Heart left ventricle (tissue), 16 donors: Measurements from ENCODE around the gene TRHDE. TPM values are rescaled to one million over a fixed set of nuclear protein-coding genes. Genes with fewer than 3 reads are reported as not detected.

ENCODE experiments used
- ATAC-seq, 4 donors: fragments of 200-7000 bp; cut with Tn5 transposase; one replicate each; pipeline ENCODE4 v1.9.1; 2020 to 2022; ENCODE audit warnings: moderate library complexity in 4 of 4, mild to moderate bottlenecking in 3 of 4, moderate number of reproducible peaks in 1 of 4
- DNase-seq, 5 donors: peaks; one replicate each; pipeline ENCODE4 v3.0.0-alpha.2; 2020
- H3K27ac ChIP-seq, 12 donors: fragments of 200-600 bp; sonication (generic) in 4 of 12; one replicate each; pipeline versions ENCODE4 v1.5.0 to v1.8.0; 2016 to 2022; ENCODE audit warnings: mild to moderate bottlenecking in 2 of 12
- H3K27me3 ChIP-seq, 9 donors: fragments of 200-600 bp; sonication (generic) in 2 of 9; one replicate each; pipeline versions ENCODE4 v1.5.1 to v1.8.0; 2016 to 2022; ENCODE audit warnings: mild to moderate bottlenecking in 3 of 9
- H3K36me3 ChIP-seq, 9 donors: fragments of 200-600 bp; sonication (generic) in 2 of 9; one replicate each; pipeline versions ENCODE4 v1.5.0 to v1.8.0; 2018 to 2022; ENCODE audit warnings: mild to moderate bottlenecking in 2 of 9
- H3K4me1 ChIP-seq, 12 donors: fragments of 200-600 bp; sonication (generic) in 4 of 12; one replicate each; pipeline versions ENCODE4 v1.5.0 to v1.8.0; 2016 to 2022; ENCODE audit warnings: mild to moderate bottlenecking in 3 of 12
- H3K4me3 ChIP-seq, 12 donors: fragments of 200-600 bp; sonication (generic) in 4 of 12; one replicate each; pipeline versions ENCODE4 v1.5.0 to v1.8.0; 2017 to 2022; ENCODE audit warnings: mild to moderate bottlenecking in 9 of 12, moderate library complexity in 4 of 12
- H3K9me3 ChIP-seq, 12 donors: fragments of 200-600 bp; sonication (generic) in 4 of 12; one replicate each; pipeline versions ENCODE4 v1.5.0 to v1.8.0; 2016 to 2022; ENCODE audit warnings: mild to moderate bottlenecking in 1 of 12
- POLR2A ChIP-seq, 2 donors: fragments of 450-650 bp; IDR thresholded peaks; one replicate each; pipeline ENCODE4 v1.6.1; 2017; ENCODE audit warnings: antibody characterized with exemption in 2 of 2, mild to moderate bottlenecking in 2 of 2, moderate library complexity in 2 of 2
- WGBS, 4 donors: extraction: QIAGEN DNeasy Blood & Tissue Kit in 2 of 4; methylation state at CpG; one replicate each; pipeline versions ENCODE4 v1.1.5 to v1.1.7; 2013 to 2018; 5-methylcytosine and 5-hydroxymethylcytosine counted together
- intact Hi-C, 10 donors: fragments of 100-400 bp; cut with DNase I; formaldehyde crosslinking; loops; one replicate each; pipeline versions ENCODE4 v1.11.1 to v1.14.2; 2022
- polyA plus RNA-seq, 2 donors: library from polyadenylated mRNA; stranded (reverse); fragments of 200-250 nt; gene quantifications; one replicate each; pipeline ENCODE4 v1.2.3, GENCODE V29; 2013
- total RNA-seq, 9 donors: library from RNA; depleted of rRNA in 2 of 9; stranded (reverse); fragments of >200 nt in 2 of 9; fragmentation: NEBNext Ultra II Directional in 3 of 9; extraction: Animal tissue kit (Norgen Biotek cat#: 25700) in 3 of 9; gene quantifications; one replicate each; pipeline versions ENCODE4 v1.1.0 to v1.2.4, GENCODE V29; 2016 to 2023
- TF ChIP-seq, protein P1 (sequence below), 12 donors: fragments of 200-600 bp; sonication (generic) in 4 of 12; IDR thresholded peaks; one replicate each; pipeline versions ENCODE4 v1.5.0 to v1.8.0; 2018 to 2022; ENCODE audit warnings: antibody characterized with exemption in 12 of 12, mild to moderate bottlenecking in 5 of 12
- donor health status: ischemic (EF 13 %, LVEDD 7.1; RV severe dilation, severe dysfunction).
- donor health status: healthy with polysubstance abuse.
- donor health status: DM: no; HTN: yes; CAD: no.
- donor health status: DM: no; HTN: no; CAD: no.
- donor health status: ischemic (EF 25% LVEDD 6.9; RV normal size, moderate dysfunction).
- donor health status: ischemic (EF 25% LVEDD 5.7; RV mildly dilated, moderate dysfunction).
- donor health status: healthy.
- donor health status: DM: yes; HTN: yes; CAD: no.
- donor health status: ischemic (EF 35%, LVEDD 5.7; RV mildly dilated, moderate dysfunction).
- donor health status: nonischemic (EF 11% LVEDD 7.7; RV severe dilation, severe dysfunction).
- donor health status: DM: yes; HTN: yes; CAD: no.
- donor health status: PGD.
- donor health status: ischemic (EF 29% LVEDD 5.4; RV normal size, mild dysfunction).
- donor health status: nonischemic (EF 23%, LVEDD 6.1; RV moderate dilation, normal function).

Gene TRHDE
- total and polyA plus RNA-seq, 11 donors, result 0.01 to 3.1 (median 0.28) TPM; not detected in 1

DNA sequence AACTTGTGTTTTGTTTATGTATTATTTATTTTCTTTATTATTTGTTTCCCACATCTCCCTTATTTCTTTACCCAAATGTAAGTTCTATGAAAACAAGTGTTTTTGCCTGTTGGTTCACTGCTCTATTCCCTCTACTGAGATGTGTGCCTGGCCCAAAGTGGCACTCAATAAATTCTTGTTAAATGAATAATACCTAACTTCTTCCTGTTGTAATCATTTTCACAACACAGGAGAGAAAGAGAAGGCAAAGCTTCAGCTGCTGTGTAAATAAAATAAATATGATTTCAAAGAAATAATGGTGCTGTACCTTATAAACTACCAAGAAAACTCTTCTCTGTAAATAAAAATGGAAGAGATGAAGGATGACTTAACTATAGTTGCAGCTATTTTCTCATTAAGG is 116.2 kb downstream of the TRHDE start:
- no peak for DNase-seq
- H3K4me1 ChIP-seq, result no peaks in the 10 kb centered on the region
- no peak overlapping the region for H3K4me3 ChIP-seq
- TF ChIP-seq POLR2A (IDR thresholded peaks at IDR 0.05), result no peak
- TF ChIP-seq, protein P1, sequence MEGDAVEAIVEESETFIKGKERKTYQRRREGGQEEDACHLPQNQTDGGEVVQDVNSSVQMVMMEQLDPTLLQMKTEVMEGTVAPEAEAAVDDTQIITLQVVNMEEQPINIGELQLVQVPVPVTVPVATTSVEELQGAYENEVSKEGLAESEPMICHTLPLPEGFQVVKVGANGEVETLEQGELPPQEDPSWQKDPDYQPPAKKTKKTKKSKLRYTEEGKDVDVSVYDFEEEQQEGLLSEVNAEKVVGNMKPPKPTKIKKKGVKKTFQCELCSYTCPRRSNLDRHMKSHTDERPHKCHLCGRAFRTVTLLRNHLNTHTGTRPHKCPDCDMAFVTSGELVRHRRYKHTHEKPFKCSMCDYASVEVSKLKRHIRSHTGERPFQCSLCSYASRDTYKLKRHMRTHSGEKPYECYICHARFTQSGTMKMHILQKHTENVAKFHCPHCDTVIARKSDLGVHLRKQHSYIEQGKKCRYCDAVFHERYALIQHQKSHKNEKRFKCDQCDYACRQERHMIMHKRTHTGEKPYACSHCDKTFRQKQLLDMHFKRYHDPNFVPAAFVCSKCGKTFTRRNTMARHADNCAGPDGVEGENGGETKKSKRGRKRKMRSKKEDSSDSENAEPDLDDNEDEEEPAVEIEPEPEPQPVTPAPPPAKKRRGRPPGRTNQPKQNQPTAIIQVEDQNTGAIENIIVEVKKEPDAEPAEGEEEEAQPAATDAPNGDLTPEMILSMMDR (IDR thresholded peaks at IDR 0.05), result no peak
- intact Hi-C loops, result no loop called here
- no peak for ATAC-seq
- no peaks in the 10 kb centered on the region for H3K9me3 ChIP-seq
- no peaks in the 10 kb centered on the region for H3K36me3 ChIP-seq
- no peak overlapping the region for H3K27ac ChIP-seq
- H3K27me3 ChIP-seq, result no peaks in the 10 kb centered on the region

DNA sequence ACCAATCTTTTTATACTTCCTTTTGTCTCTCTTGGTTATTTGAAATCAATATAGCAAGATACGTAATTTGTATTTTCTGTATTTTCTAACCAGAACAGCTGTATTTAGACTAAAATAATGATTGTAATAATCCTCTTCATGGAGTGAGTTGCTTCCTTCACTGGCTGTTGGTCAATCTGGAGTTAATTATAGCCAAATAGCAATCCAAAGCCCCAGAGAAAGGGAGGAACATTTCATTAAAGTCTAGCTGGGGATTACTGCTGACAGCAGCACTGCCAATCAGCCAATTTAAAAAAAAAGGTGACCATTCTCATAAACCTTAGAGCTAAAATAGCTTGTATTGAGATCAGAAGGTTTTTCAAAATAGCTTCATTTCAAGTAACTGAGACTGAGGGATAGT is 118.0 kb downstream of the TRHDE start:
- WGBS, 4 donors, result 82 to 97% (median 93%) methylated on average over 1 of the region's 1 CpG
- no peaks in the 10 kb centered on the region for H3K4me1 ChIP-seq
- no peak for TF ChIP-seq POLR2A (IDR thresholded peaks at IDR 0.05)
- TF ChIP-seq, protein P1 (IDR thresholded peaks at IDR 0.05), result no peak
- no peaks in the 10 kb centered on the region for H3K36me3 ChIP-seq
- ATAC-seq (no peak), DNase-seq (no peak)
- no peak overlapping the region for H3K27ac ChIP-seq
- intact Hi-C loops, result no loop called here
- H3K4me3 ChIP-seq, result no peak overlapping the region
- H3K27me3 ChIP-seq, result no peaks in the 10 kb centered on the region
- no peaks in the 10 kb centered on the region for H3K9me3 ChIP-seq

DNA sequence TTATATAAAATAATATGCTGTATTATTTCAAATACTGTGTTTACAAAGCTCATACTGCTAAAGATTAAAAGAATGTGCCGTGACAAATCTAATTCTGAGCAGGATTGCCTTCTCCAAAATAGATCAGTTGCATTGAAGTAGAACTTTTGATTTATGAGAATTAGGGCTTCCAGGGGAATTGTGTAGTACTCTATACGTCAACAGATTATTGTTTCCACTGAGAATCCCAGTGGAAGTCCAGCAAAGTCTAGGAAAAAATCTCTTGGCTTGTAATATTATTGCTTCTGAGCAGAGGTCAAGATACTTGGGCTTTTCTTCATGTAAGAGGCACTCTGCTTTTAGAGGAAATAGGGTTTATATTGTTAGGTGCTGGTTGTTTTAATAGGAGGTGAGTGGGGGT is 133.9 kb downstream of the TRHDE start:
- ATAC-seq (no peak), DNase-seq (no peak)
- H3K27ac ChIP-seq, result no peak overlapping the region
- intact Hi-C loops, result no loop called here
- no peak overlapping the region for H3K4me3 ChIP-seq
- no peaks in the 10 kb centered on the region for H3K27me3 ChIP-seq
- no peaks in the 10 kb centered on the region for H3K4me1 ChIP-seq
- H3K36me3 ChIP-seq, result no peaks in the 10 kb centered on the region
- WGBS, 4 donors, result 61 to 68% (median 63%) methylated on average over 2 of the region's 2 CpGs
- no peaks in the 10 kb centered on the region for H3K9me3 ChIP-seq
- TF ChIP-seq POLR2A (IDR thresholded peaks at IDR 0.05), result no peak
- TF ChIP-seq, protein P1 (IDR thresholded peaks at IDR 0.05), result no peak

DNA sequence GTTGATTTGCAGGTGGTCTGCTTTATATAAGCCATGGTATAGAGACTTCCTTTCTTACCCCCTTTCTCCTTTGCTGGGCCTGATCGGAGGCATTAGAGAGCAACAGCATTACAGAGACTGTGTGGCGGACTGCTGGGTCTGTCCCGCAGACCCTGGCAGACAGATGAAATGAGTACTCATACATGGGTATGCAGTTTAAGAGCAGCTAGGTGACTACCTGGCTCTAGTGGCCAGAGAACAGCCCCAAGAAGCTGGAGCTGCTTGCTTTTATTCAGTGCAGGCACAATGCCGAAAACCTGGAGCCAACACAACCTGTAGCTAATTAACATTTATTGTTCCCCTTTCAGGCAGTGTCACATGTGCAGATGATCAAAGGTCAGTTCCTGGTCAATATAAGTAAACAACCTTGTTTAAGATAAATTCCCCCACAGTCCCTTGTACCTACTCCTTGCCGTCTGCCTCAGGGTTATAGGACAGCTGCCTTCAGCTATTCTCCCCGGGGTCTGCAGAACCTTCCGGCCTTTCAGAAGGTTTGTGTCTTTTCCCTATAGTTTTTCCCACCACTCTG is 160.0 kb downstream of the TRHDE start:
- WGBS, 4 donors, result 80 to 86% (median 84%) methylated on average over 7 of the region's 7 CpGs
- H3K27ac ChIP-seq, result no peak overlapping the region
- TF ChIP-seq POLR2A (IDR thresholded peaks at IDR 0.05), result no peak
- TF ChIP-seq, protein P1 (IDR thresholded peaks at IDR 0.05), result no peak
- no peaks in the 10 kb centered on the region for H3K4me1 ChIP-seq
- no peak overlapping the region for H3K4me3 ChIP-seq
- ATAC-seq (no peak), DNase-seq (peak in 1 of 5 donors; percentile 7)
- H3K9me3 ChIP-seq, result peaks cover 0 to 7% (median 0%) of the 10 kb centered on the region in 12 donors
- H3K27me3 ChIP-seq, result no peaks in the 10 kb centered on the region
- H3K36me3 ChIP-seq, result no peaks in the 10 kb centered on the region
- intact Hi-C loops, result no loop called here
